Brain microvascular endothelial cell (primary cell): ENCODE measurements around the gene PMVK.

Experiments used
- DNase-seq: peaks from one replicate; pipeline ENCODE4 v3.0.0-alpha.2; 2020
- H3K27ac ChIP-seq: fragments of 250-450 bp; sonication (Bioruptor Pico); 2 replicates; pipeline ENCODE4 v1.5.1; 2020; ENCODE audit warnings: mild to moderate bottlenecking, moderate library complexity
- H3K27me3 ChIP-seq: fragments of 250-450 bp; sonication (Bioruptor Pico); replicated peaks from 2 replicates; pipeline ENCODE4 v1.5.1; 2020; ENCODE audit warnings: mild to moderate bottlenecking
- H3K36me3 ChIP-seq: fragments of 250-450 bp; sonication (Bioruptor Pico); replicated peaks from 2 replicates; pipeline ENCODE4 v1.5.1; 2020; ENCODE audit warnings: mild to moderate bottlenecking
- H3K4me3 ChIP-seq: 2 replicates; pipeline ENCODE4 v1.5.1; 2011; ENCODE audit warnings: low read depth, mild to moderate bottlenecking, control low read depth, low read length, moderate library complexity
- in situ Hi-C: cut with HindIII; loops from 2 replicates; pipeline ENCODE4 v1.10.0; 2017; ENCODE audit warnings: low sequenced_read_pairs, low pct_ligation_motif_present
- TF ChIP-seq, protein P1 (sequence below): IDR thresholded peaks from 2 replicates; pipeline ENCODE4 v1.5.1; 2011; ENCODE audit warnings: low read depth, mild to moderate bottlenecking, moderate library complexity, low read length, control low read depth, inconsistent platforms; ENCODE audit errors: missing control alignments

PMVK gene

GRCh38 chr1:154935749-154936554 lies 567 bp downstream of the PMVK start:
- TF ChIP-seq, protein P1, sequence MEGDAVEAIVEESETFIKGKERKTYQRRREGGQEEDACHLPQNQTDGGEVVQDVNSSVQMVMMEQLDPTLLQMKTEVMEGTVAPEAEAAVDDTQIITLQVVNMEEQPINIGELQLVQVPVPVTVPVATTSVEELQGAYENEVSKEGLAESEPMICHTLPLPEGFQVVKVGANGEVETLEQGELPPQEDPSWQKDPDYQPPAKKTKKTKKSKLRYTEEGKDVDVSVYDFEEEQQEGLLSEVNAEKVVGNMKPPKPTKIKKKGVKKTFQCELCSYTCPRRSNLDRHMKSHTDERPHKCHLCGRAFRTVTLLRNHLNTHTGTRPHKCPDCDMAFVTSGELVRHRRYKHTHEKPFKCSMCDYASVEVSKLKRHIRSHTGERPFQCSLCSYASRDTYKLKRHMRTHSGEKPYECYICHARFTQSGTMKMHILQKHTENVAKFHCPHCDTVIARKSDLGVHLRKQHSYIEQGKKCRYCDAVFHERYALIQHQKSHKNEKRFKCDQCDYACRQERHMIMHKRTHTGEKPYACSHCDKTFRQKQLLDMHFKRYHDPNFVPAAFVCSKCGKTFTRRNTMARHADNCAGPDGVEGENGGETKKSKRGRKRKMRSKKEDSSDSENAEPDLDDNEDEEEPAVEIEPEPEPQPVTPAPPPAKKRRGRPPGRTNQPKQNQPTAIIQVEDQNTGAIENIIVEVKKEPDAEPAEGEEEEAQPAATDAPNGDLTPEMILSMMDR: no peak
- in situ Hi-C loops: no loop called here
- no peaks in the 10 kb centered on the region for H3K36me3 ChIP-seq
- no peaks in the 10 kb centered on the region for H3K27me3 ChIP-seq
- H3K4me3 ChIP-seq: peak overlapping the region; percentile 80
- no peak for DNase-seq
- peak overlapping the region; percentile 100 for H3K27ac ChIP-seq

DNA sequence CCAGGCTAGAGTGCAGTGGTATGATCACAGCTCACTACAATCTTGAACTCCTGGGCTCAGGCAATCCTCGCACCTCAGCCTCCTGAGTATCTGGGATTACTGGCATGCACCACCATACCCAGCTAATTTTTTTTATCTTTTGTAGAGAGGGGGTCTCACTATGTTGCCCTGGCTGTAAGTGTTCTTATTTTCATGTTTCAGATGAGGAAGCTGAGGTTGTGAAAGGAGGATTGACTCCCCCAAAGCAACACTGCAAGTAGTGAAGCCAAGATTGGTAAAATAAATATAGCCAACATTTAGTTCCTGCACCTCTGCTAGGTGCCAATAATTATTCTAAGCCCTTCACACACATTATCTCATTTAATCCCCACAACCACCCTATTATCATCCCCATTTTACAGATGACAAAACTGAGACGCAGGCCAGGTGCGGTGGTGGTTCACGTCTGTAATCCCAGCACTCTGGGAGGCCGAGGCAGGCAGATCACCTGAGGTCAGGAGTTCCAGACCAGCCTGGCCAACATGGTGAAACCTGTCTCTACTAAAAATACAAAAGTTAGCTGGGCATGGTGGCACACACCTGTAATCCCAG lies 2.1 kb downstream of the PMVK start:
- H3K36me3 ChIP-seq: no peaks in the 10 kb centered on the region
- TF ChIP-seq, protein P1: no peak
- H3K27me3 ChIP-seq: no peaks in the 10 kb centered on the region
- no peak overlapping the region for H3K4me3 ChIP-seq
- DNase-seq: no peak
- in situ Hi-C loops: no loop called here
- no peak overlapping the region for H3K27ac ChIP-seq

- Histone ChIP-seq H3K36me3 (no peaks in the 10 kb centered on the region), H3K27me3 (no peaks in the 10 kb centered on the region), H3K4me3 (no peak overlapping the region), H3K27ac (no peak overlapping the region)
- TF ChIP-seq, protein P1: no peak
- DNase-seq: no peak
- in situ Hi-C loops: no loop called here
Observed at GRCh38 chr1:154931940-154932487, 4.5 kb downstream of the PMVK start.

DNA sequence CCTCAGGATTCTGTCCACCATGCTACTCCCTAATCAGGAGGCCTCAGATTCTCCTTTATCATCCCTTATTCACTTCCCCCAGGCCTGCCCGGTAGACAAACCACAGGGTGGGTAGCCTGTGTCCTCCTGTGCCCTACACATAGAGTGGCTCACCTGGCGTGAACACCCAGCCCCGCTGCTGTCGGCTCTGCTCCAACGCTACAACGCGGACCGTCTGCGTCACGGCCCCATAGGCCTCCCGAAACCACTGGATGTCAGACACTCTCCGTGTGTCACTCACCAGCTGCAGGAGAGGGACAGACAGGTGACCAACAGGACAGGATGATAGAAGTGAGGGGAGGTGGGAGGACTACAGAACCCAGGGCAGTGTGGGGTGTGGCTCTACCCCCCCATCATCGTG lies 10.3 kb downstream of the PMVK start:
- TF ChIP-seq, protein P1: no peak
- Histone ChIP-seq H3K27me3 (no peaks in the 10 kb centered on the region), H3K4me3 (no peak overlapping the region), H3K27ac (no peak overlapping the region), H3K36me3 (peaks cover 6% of the 10 kb centered on the region)
- no peak for DNase-seq
- in situ Hi-C loops: no loop called here

DNA sequence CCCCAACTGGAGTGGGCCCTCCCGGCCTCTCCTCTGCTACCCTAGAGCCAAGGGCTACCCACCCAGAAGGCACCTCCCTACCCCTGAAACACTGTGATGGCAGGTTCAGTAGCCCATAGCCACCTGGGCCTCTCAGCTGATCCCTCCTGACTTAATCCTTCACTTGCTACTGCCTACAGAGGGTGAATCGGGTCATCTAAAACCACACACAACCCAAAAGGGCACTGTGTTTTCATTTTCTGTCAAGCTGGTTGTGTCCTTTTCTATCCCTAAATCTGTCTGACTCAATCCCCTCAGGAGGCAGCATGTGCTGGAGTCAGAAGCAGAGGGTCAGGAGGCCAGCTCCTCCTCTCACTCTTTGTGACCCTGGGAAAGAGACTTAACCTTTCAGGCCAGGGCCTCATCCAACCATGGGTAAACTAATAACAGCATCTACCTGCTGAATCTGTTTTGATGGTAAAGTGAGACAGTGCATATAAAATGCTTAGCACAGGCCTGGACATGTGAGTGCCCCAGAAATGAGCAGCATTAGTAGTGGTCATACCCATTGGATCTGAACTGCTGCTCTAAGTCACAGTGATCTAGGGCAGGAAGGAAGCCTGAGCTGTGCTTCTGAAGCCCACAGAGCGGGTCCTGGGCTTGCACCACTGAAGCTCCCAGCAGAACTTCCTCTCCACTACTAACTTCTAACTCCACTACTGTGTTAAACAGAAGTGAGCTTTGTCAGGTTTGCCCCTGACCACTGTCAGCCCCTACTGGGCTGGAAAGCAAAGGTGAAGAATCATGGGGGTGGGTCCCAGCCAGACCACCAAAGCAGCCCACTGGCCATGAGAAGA lies 11.0 kb downstream of the PMVK start:
- Histone ChIP-seq H3K27ac (no peak overlapping the region), H3K27me3 (no peaks in the 10 kb centered on the region), H3K36me3 (peaks cover 6% of the 10 kb centered on the region), H3K4me3 (no peak overlapping the region)
- in situ Hi-C loops: no loop called here
- TF ChIP-seq, protein P1: no peak
- DNase-seq: no peak
